ENCODE data around the gene YOD1.

The YOD1 gene

DNA sequence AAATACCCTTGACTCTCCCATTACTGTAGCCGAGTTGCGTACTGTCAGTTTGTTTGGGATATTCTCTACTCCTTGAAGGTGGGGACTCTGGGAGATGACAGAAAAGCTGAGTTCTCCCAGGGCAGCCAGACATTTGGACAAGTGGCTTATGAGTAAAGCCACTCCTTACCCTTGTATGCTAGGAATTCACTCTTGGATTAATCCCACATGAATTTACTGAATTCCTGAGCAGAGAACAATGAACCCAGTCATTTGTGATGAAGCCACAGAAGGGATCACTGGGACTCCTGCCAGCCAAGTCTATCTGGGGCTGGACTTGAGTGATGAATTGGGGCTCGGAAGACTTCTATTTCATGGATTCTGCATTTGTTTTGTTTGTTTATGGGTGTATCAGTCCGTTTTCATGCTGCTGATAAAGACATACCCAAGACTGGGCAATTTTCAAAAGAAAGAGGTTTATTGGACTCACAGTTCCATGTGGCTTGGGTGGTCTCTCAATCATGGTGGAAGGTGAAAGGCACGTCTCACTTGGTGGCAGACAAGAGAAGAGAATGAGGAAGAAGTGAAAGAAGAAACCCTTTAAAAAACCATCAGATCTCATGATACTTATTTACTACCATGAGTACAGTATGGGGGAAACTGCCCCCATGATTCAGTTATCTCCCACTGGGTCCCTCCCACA is 43.5 kb downstream of the YOD1 start:
- CTCF ChIA-PET: interaction anchor here (1.8 to 5.8 kb wide), 4 partner anchors 12 to 95 kb away, joined by 8 to 92 read pairs (median 24); no protein-coding TSS in a partner anchor
- TF ChIP-seq, protein P1, sequence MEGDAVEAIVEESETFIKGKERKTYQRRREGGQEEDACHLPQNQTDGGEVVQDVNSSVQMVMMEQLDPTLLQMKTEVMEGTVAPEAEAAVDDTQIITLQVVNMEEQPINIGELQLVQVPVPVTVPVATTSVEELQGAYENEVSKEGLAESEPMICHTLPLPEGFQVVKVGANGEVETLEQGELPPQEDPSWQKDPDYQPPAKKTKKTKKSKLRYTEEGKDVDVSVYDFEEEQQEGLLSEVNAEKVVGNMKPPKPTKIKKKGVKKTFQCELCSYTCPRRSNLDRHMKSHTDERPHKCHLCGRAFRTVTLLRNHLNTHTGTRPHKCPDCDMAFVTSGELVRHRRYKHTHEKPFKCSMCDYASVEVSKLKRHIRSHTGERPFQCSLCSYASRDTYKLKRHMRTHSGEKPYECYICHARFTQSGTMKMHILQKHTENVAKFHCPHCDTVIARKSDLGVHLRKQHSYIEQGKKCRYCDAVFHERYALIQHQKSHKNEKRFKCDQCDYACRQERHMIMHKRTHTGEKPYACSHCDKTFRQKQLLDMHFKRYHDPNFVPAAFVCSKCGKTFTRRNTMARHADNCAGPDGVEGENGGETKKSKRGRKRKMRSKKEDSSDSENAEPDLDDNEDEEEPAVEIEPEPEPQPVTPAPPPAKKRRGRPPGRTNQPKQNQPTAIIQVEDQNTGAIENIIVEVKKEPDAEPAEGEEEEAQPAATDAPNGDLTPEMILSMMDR (IDR thresholded peaks at IDR 0.05; ENCODE audit: insufficient read depth, low read length, missing control alignments): no peak
- peak; percentile 49 for DNase-seq (ENCODE audit: low read depth, low spot score)
- POLR2A ChIA-PET: interaction anchor here (0.5 kb wide), 1 partner anchor 381 kb away, joined by 3 read pairs; no protein-coding TSS in a partner anchor
- H3K4me3 ChIP-seq (ENCODE audit: low read depth, low read length): no peak overlapping the region

DNA sequence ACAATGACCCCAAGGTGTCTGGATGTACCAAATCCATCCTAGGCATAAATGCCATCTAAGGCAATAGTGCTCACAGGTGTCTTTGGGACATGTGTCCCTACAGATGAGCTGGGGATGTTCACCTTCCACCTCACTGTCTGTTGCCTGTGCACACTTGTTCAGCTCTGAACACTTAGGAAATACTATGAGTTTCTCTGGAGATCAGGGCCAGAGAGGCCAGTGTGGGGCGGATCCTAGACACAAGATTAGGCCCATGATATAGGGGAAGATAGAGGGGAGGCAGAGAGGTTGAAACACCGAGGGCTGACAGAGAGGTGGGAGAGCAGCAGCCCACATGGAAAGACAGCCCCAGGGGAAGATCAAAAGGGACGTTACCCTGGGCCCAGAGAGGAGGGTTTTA is 44.1 kb downstream of the YOD1 start:
- CTCF ChIA-PET: interaction anchor here (0.9 to 5.8 kb wide), 9 partner anchors 11 to 528 kb away, joined by 3 to 92 read pairs (median 8); partner anchors contain the start of gene PFKFB2
- POLR2A ChIA-PET: no interaction called here
- no peak overlapping the region for H3K4me3 ChIP-seq (ENCODE audit: low read depth, low read length)
- no peak for DNase-seq (ENCODE audit: low read depth, low spot score)
- TF ChIP-seq, protein P1 (IDR thresholded peaks at IDR 0.05; ENCODE audit: insufficient read depth, low read length, missing control alignments): no peak

DNA sequence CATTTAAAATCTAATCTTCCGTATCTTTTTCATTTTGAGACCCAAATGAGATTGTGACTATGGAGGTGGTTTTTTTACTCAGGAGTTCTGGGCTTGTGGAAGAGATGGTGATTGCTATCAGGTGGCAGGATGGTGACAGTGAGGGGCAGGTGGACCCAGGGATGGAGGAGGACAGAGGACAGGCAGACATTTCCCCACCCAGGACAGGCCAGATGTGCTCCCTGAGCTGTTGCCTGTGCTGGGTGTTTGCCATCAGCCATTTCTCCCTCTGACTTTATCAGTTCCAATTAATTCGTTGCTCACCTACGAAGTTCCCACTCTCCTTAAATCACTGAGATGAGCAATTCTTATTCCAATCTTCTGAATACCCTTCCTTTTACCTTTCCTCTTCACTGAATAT is 44.9 kb downstream of the YOD1 start:
- H3K4me3 ChIP-seq (ENCODE audit: low read depth, low read length): no peak overlapping the region
- TF ChIP-seq, protein P1 (IDR thresholded peaks at IDR 0.05; ENCODE audit: insufficient read depth, low read length, missing control alignments): no peak
- POLR2A ChIA-PET: no interaction called here
- no peak for DNase-seq (ENCODE audit: low read depth, low spot score)
- CTCF ChIA-PET: interaction anchor here (0.7 to 5.8 kb wide), 23 partner anchors 8 to 1348 kb away, joined by 3 to 92 read pairs (median 5); partner anchors contain the start of genes FCAMR and PFKFB2

DNA sequence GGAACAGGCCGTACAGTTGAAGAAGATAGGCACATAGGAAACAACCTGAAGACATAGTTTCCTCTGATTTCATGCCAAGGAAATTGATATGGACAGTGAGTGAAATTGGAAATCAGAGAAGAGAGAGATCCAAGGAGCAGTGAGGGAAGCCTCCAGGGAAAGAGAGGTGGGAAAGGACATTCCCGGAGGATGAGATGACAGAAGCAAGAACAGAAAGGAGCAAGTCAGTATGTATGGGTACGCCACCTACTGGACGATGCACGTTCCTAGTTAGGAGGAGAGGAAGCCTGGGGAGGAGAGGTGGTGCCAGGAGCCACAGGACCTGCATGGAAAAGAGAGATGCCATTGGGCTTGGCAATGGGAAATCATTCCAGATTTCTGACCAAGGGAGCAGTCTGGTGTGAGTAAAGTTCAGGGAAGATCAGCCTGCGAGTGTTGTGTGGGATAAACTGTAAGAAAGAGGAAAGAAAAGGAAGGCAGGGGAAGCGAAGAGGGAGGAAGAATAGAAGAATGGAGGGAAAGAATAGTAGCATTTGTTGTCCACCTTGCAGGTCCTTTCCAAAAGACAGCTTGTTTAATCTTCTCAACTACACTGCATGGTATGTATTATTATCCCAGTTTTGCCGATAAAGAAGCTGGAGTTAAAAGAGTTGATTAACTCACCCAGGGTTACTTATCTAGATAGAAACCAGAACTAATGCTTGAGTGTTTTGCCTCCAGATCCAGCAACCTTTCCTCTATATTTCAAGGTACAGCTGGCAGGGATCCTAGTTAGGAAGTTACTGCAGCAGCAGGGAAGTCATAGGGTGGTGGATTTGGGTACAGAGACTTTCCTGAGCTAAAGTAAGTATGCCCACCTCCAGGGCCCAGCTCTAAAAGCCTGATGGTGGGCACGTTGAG is 45.8 kb downstream of the YOD1 start:
- H3K4me3 ChIP-seq (ENCODE audit: low read depth, low read length): no peak overlapping the region
- ChIA-PET CTCF (interaction anchor here (0.7 to 5.8 kb wide), 34 partner anchors 9 to 1347 kb away, joined by 3 to 92 read pairs (median 4); partner anchors contain the start of genes FCAMR and PFKFB2), POLR2A (no interaction called here)
- TF ChIP-seq, protein P1 (IDR thresholded peaks at IDR 0.05; ENCODE audit: insufficient read depth, low read length, missing control alignments): peak; percentile 86
- DNase-seq (ENCODE audit: low read depth, low spot score): no peak

DNA sequence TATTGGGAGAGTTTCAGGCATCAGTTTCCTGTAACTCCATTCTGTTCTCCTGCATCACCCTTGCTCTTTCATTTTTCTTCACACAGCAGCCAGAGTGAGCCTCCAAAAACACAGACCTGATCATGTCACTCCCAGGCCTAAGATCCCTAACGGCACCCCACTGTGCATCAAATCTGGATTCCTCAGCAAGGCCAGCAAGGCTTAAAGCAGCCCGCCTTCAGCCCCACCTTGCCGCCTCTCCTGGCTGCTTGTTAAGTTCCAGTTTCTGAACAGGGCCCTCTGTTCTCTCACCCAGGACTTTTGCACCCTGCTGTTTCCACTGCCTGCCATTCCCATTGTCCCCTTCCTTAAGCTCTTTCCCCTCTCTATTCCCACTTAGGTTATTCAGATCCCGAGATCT is 47.8 kb downstream of the YOD1 start:
- ChIA-PET CTCF (interaction anchor here (0.6 to 5.8 kb wide), 11 partner anchors 7 to 72 kb away, joined by 3 to 92 read pairs (median 7); partner anchors contain the start of gene PFKFB2), POLR2A (no interaction called here)
- TF ChIP-seq, protein P1 (IDR thresholded peaks at IDR 0.05; ENCODE audit: insufficient read depth, low read length, missing control alignments): no peak
- no peak for DNase-seq (ENCODE audit: low read depth, low spot score)
- H3K4me3 ChIP-seq (ENCODE audit: low read depth, low read length): no peak overlapping the region
